Activated CD4-positive, alpha-beta T cell treated with anti-CD3 and anti-CD28 coated beads, Interleukin-2, Interleukin-4, amounts not matched to agents 100 ng/mL and 50 ng/mL, durations not matched to agents 16 hours and 8 hours (primary cell): ENCODE data around the gene GAMT.

Experiments used
- DNase-seq: peaks from one replicate; pipeline ENCODE4 v3.0.0-alpha.2; 2020; ENCODE audit warnings: low spot score

GAMT gene

GRCh38 chr19:1365319-1366269 is 35.7 kb downstream of the GAMT start:
- no peak for DNase-seq

GRCh38 chr19:1364070-1364704 is 37.2 kb downstream of the GAMT start:
- no peak for DNase-seq

- peak; percentile 17 for DNase-seq
Measured at GRCh38 chr19:1363599-1363998, 37.7 kb downstream of the GAMT start.

GRCh38 chr19:1362387-1363257 is 38.7 kb downstream of the GAMT start:
- no peak for DNase-seq

GRCh38 chr19:1361601-1362386 is 39.5 kb downstream of the GAMT start:
- no peak for DNase-seq

GRCh38 chr19:1360818-1361461 is 40.4 kb downstream of the GAMT start:
- no peak for DNase-seq

- no peak for DNase-seq
Measured at GRCh38 chr19:1360126-1360817, 41.1 kb downstream of the GAMT start.

- DNase-seq = no peak
Measured at GRCh38 chr19:1357531-1358109, 43.7 kb downstream of the GAMT start.

GRCh38 chr19:1356508-1356865 is 44.9 kb downstream of the GAMT start:
- DNase-seq = no peak

GRCh38 chr19:1355568-1356507 is 45.5 kb downstream of the GAMT start:
- DNase-seq = no peak

GRCh38 chr19:1354970-1355567 is 46.3 kb downstream of the GAMT start:
- DNase-seq = no peak

GRCh38 chr19:1353144-1353543 is 48.2 kb downstream of the GAMT start:
- DNase-seq = no peak

GRCh38 chr19:1351381-1351851 is 49.9 kb downstream of the GAMT start:
- no peak for DNase-seq

- DNase-seq = no peak
Measured at GRCh38 chr19:1350867-1351266, 50.5 kb downstream of the GAMT start.

GRCh38 chr19:1349211-1349610 is 52.1 kb downstream of the GAMT start:
- DNase-seq = no peak
